HG03066 (cell line): ENCODE results near the gene RSPH4A.
A peak's percentile ranks its signal among the peaks of the same experiment; 100 is the strongest.
"Not testable (repeated sequence)": the region's sequence is repeated elsewhere in the genome, so short reads cannot be mapped to it uniquely, and the experiment has no call there.

Experiments used
- ATAC-seq: cut with Tn5 transposase; IDR thresholded peaks from one replicate; pipeline ENCODE4 v1.9.1; 2021; ENCODE audit warnings: low read depth; ENCODE audit not compliant: unreplicated experiment

Gene RSPH4A

DNA sequence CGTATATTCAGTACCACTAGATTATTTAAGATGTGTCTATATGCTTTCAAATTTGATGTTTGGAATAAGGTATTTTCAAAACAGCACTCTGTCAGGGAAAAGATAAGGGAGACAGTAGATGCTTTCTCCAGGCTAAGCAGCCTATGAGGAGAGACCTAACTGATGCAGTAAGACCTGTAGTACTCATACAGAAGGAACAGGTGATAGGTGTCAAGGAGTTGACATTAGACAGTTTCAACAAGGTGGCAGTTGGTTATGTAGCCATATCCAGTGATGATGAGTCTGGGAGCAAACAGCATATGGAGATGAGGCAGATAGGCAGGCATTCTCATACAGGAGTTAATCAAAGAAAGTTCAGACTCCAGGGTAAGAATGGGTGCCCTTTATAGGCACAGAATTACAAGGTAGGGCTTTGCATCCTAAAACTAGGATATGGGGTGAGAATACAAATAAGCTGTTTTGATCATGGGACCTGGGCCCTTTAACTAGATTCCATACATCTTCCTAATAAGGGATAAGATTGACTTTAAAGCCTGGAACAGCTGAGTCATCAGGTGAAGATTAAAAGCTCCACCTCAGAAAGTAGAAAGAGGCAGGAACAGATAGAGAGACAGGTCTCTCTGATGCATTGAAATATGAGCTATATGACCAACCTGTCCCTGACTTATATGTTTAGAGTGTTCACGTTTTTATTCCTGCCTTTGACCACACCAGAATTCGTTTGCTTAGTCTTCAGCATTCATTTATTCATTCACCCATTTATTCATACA is 7.9 kb downstream of the RSPH4A start:
- ATAC-seq, result no peak

DNA sequence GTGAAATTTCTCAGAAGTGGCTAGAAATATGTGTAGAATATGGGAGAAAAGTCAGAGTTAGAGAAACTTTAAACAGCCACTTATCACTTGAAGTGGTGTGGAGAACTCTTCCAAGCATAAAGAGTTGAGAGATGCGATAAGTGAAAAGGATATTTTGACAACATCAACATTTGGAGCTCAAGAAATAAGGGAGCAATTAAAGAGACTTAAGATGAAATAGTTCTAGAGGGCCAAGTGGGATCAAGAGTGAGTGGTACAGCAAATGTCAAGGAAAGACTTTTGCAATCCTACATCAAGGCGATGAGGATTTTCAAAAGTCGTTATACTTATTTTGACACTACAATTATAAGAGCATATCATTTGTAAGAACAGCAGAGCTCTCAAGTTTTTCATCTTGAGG is 9.6 kb downstream of the RSPH4A start:
- ATAC-seq, result no peak

DNA sequence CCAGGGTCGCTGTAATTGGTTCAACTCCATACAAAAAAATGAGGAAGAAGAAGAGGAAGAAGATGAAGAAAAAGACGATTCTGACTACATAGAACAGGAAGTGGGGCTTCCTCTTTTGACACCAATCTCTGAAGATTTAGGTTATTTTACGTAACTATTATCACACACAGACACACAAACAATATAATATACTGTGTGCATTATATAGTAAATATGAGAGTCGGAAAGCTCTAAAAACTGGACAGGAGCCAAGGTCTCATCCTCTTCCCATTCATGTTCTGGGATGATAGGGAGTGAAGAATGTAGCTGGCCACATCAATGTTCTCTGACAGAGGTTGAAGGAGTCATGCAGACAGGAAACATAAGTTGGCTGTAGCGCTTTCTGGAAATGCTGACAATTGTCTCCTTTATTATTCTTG is 13.3 kb downstream of the RSPH4A start:
- no peak for ATAC-seq

DNA sequence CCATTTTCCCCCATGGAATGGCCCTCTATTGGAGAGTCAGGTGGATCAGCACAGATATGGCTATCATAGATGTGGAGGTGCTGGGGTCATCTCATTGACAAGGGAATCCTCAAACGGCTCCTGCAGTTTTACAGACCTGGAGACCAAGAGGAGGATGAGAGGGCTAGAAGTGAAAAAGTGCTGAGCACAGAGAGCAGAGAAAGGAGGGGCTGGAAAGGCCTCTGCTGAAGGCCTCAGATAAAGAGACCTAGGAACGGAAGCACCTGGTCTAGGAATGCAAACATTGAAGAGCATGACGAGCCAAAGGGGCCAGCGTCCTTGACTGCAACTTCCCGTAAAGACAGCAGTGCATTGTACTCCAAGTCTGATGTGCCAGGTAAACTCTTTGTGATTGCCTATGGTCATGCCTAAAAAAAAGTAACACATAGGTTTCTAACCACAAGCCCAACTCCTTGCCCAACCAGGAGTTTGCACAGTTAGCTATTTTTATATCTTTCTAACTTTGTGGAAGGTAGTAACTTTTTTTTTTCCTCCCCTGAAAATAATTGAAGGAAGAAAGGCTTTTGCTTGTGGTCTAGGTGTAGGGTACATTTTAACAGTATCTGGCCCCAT is 15.2 kb downstream of the RSPH4A start:
- no peak for ATAC-seq

DNA sequence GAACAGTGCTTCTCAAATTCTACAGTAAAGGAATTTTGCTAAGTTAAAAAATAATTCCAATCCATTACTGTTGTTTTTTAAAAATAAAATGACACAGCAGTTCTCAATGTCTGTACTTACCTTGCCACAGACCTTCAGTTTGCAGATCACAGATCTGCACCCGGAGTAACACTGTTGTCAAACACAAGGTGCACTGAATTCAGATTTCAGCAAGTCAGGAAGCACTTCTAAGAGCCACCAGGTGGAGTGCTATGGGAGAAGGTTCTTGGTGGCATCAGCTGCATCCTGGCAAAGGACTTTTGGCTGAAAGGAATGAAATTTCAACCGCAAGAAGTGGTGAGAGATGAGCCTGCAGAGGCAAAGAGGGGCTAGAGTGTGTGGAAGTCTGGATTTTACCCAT is 17.4 kb downstream of the RSPH4A start:
- ATAC-seq, result no peak

DNA sequence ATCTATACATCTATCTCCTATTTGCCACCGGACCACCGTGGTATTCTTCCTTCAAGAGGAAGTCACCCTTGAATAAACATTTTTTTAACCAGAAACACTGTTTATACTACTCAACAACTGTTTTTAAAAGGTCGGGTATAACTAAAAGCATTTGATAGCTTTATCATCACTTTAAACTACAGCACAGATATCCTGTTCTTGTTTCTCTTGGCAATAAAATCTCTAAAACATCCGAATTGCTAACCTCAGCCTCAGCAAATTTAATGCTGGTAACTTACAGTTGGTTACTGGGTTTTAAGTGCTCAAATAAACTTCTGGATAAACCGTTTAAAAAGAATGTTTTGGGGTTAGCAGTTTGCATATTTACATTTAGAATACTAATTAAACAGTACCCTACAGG is 31.9 kb downstream of the RSPH4A start:
- no peak for ATAC-seq

DNA sequence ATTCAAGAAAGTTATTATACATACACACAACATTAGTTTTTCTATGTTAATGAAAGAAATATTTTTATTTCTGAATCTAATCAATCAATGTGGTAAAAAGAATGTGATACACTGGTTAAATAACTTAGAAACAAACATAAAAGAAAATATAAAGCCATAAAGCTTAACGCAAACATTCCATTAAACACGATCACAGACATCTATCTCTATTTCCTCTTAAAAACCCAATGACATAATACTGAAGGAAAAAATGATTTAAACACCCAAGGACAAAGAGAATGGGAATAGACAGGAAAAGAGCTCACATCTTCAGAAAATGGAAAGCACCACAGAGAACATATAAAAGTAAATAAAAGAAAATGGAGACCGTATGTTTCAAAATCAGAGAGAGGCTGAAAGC is 32.9 kb downstream of the RSPH4A start:
- ATAC-seq, result no peak

DNA sequence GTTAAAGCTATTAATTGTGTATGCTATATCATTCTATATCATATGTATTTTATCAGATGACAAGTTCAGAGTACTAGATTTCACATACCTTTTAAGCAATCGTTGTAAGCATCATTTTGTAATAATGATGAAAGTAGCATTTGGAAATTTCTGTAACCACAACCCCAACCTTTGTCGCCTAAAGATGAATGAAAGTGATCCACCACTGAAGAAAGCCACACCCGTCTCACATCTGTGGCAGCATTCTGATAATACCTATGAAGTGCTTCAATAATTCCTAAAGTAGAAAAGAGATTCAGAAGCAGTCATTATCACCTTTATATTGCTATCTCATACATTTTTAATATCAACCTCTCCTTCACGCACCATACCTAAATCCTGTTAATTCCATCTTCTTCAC is 35.6 kb downstream of the RSPH4A start:
- no peak for ATAC-seq

DNA sequence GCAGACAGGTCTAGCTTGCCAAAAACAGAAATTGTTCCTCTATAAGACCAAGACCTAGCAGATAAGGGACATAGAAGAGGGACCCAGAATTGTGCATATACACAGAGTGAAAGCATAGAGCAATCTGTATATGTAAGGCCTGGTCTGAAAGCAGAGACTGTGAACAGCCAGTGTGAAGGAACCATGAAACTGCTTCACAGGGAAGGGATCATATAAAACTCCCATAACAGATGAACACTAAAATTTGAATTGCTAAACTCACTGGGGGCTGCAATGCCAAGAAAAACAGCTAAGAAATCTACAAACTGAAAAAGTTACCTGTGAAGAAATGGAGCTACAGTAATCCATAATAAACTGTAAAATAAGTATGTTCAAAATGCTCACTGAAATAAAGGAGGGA is 45.3 kb downstream of the RSPH4A start:
- no peak for ATAC-seq

DNA sequence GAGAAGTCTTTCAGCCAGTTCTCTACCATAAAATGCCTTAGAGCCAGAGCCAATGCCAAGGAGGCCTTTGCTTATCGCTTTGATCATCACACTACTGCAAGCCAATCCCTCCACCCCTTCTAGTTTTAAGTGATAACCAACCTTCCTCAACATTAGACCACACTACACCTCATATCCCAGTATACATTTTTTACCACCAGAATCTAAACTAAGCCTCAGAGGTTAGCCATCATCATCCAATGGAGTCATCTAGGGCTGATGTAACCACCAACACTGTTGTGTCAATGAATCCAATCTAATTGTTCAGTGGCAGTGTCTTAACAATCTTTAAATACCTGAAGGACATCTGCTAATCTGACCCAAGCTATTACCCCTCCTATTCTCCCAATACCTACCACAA is 45.9 kb downstream of the RSPH4A start:
- ATAC-seq, result no peak

DNA sequence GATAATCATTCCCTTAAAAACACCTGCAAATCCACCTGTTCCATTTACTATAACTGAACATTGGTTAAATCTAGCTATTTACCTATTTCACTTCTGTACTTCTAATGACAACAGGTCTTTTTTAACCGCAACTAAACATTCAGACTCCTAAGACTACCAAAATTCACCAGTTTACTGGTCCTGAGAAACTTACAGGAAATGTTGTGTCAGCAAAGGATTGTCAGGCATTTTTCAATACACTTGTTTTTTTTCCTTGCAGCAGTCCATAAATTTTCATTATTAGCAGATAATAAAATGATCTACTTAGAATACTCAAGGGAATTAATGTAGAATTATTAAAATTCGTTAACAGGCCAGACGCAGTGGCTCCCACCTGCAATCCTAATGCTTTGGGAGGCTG is 47.0 kb downstream of the RSPH4A start:
- no peak for ATAC-seq

DNA sequence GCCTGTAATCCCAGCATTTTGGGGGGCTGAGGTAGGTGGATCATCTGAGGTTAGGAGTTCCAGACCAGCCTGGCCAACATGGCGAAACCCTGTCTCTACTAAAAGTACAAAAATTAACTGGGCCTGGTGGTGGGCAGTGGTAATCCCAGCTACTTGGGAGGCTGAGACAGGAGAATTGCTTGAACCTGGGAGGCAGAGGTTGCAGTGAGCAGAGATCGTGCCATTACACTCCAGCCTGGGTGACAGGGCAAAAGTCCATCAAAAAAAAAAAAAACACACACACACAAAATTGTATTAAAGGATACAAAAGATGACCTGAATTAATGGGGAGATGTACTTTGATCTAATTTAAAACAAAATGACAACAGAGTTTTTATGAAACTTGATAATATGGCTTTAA is 47.9 kb downstream of the RSPH4A start:
- ATAC-seq, result not testable (repeated sequence)

DNA sequence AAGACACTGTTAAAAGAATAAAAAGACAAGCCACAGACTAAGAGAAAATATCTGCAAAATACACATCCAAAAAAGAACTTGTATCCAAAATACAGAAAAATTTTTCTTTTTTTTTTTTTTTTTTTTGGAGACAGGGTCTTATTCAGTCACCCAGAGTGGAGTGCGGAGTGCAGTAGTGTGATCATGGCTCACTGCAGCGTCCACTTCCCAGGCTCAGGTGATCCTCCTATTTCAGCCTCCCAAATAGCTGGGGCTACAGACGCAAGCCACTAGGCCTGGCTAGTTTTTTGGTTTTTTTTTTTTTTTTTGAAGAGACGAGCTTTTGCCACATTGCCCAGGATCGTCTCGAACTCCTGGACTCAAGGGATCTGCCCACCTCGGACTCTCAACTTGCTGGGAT is 49.2 kb downstream of the RSPH4A start:
- no peak for ATAC-seq

DNA sequence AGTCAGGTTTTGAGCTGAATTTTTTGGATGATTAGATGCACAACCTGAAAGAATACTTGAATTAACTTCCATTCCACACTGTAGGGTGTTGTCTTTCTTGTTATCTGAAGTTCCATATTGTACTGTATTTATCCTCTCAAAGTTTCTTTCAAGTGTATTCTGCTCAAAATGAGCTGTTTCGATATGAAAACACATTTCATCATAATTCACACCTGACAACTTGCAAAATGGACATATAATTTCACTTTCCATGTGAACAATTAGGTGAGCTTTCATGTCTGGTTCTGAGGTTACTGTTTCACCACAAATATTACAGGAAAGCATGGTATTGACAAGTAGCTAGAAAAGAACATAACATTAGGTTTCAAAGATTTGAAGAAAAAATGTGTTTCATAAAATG is 50.6 kb downstream of the RSPH4A start:
- ATAC-seq, result no peak

DNA sequence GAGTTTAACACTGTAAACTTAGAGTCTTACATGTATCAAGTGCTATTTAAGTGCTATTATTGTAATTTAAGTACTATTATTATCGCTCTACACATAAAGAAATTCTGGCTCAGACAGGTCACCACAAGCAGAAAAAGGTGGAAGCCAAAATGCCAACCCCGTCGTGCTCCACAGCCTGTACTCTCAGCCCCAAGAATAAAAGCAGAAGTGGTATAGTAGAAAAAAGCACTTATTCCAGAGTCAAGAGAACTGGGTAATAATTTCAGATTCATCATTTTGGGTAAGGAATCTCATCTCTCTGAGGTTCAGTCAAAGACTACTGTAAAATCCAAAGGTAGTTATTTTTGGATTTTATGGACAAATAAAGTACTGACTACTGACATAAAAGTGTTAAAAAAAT is 51.3 kb downstream of the RSPH4A start:
- peak; percentile 33 for ATAC-seq

DNA sequence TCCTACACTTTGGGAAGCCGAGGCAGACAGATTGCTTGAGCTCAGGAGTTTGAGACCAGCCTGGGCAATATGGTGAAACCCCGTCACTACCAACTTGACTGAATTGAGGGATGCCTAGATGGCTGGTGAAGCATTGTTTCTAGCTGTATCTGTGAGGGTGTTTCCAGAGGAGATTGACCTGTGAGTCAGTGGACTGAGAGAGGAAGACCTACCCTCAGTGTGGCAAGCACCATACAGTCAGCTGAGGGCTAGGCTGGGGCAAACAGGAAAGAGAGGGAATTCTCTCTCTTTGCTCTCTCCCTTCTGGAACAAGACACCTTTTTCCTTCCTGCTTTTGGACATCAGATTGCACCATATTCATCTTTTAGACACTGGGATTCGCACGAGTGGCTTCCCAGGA is 56.0 kb downstream of the RSPH4A start:
- ATAC-seq, result no peak

DNA sequence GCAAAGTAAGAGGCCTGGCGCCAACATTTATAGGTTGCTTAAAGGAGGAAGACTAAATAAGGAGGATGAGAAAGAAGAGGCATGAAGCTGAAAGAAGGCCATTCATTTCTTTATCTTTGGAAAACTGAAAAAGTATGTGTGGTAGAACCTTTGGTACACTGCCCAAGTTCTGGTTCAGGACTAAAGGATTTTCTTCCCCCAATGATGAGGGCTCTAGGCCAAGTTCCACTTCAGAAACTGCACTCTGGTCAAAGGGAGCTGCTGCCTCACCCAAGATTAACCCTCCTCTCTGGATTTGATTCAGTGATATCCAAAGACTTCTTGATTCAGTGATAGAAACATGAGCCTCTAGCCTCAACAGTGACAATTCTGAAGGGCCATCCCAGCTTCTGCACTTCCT is 59.7 kb downstream of the RSPH4A start:
- ATAC-seq, result no peak

DNA sequence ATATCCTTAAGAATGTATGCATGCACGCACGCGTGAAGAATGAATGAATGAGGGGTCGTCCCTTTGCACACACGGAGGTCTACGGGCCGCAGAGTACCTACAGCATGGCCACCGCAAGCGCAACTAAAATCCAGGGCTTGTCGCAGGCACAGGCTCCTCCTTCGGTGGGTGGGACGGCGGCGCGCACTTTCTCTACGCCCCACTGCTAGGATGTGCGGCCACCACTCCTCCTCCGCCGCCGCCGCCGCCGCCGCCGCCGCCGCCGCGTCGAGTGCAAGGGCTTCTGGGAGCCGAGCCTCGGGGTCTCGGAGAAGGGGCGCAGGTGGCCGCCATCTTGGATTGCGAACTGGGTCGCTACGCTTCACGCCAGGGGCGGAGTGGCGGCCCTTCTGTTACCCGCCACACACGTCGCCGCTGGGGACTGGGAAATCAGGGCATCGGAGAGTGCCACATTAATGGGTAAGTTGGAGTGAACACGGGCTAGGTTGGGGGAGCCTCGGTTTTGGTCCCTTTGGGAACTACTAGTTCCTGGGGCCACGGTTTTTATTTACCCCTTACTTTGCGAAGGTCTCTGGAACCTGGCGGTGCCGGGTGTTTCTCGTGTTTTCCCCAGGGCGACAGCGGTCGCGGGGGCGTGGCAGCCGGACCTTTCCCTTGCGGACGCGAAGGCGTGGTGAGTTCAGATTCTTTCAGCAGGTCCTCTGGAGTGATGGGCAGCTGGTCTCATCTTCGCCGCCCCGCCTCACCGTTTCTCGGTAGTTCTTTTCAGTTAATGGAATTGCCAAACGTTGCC is 64.8 kb downstream of the RSPH4A start, which contains the start of gene KPNA5:
TSS of gene KPNA5 (plus strand) at position 332 of the 793 bp plus-strand sequence. CDS start at position 456, 124 bp downstream.
- ATAC-seq, result peak; percentile 95

DNA sequence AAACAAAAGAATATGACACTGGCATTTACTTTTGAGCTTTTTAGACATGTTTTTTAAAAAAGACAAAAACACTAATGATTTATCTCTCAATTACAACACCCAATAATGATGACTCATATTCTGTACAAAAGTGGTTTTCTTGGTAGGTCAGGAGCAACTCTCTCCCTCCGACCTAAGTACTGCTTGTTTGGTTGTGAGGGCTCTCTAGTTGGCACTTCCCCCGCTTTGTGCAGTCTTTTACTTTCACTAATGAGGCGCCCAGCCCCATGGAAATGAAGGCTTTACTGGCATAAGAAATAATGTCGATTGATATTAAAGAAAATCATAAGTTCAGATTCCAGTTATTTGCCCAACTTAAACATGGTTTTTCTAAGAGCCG is 66.0 kb downstream of the RSPH4A start:
- no peak for ATAC-seq
